ENCODE results near the gene INO80. TPM values are rescaled to one million over a fixed set of nuclear protein-coding genes. Genes with fewer than 3 reads are reported as not detected.

Gene INO80
- total and polyA plus RNA-seq, 2 donors (not counting 1 experiment from before 2014, with no cell fraction given), result 16.3 to 55.7 TPM

DNA sequence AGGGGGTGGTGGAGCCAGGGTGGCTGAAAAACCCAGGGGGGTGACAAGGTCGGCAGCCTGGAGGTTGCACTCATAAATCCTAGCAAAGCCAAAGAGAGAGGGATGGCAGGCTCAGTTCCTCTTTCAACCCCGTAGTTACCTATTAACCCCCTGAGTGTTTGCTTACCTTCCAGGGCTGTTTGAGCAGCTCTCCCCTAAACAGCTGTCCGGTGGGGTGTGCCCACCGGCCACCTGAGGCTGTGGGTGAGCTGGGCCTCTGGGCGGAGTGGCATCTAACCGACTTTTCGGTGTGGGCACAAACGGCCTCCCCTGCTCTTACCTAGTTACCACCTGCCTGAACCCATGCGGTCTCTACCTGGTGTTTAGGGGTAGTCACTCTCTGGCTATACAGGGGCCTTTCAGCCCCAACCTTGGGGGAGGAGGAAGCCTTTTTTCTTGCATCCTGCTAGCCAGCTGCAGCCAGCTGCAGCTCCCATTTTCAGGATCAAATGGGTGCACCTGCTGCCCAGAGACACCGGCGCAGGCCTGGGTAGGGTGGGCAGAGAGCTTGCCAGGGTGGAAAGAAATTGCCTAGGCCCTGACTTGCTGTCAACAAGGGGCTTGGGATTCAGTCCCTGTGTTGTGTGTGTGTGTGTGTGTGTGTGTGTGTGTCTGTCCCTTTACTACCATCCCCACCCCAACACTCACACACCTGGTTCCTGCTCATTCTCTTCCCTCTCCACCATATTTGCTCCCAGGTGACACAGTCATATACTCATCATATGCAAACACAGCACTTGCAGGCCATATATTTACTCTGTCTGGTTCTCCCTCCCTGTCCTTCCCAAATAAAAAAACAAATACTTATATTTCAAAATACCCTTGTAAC lies 183.2 kb downstream of the INO80 start:
- Mint-ChIP-seq H3K27ac (no peak overlapping the region), H3K27me3 (peaks cover 45% of the 10 kb centered on the region), H3K4me3 (no peak overlapping the region), H3K4me1 (peaks cover 32% of the 10 kb centered on the region), H3K9me3 (ENCODE audit: insufficient read depth) (no peaks in the 10 kb centered on the region)
- peaks cover 0 to 10% (median 0%) of the 10 kb centered on the region in 3 donors for H3K9me3 ChIP-seq (ENCODE audit: control extremely low read depth in 1 of 3, control insufficient read depth in 2 of 3, insufficient read depth in 1 of 3, low read length in 2 of 3)
- H3K9ac ChIP-seq (ENCODE audit: low read length), result no peak overlapping the region
- no peak overlapping the region for H3K27ac ChIP-seq (ENCODE audit: low read length in 2 of 2)
- CTCF ChIA-PET, result interaction anchor here (7.7 kb wide), 1 partner anchor 8 kb away, joined by 67 read pairs; no protein-coding TSS in a partner anchor
- no peaks in the 10 kb centered on the region for H3K36me3 ChIP-seq (replicated peaks in 1 of 2; ENCODE audit: control extremely low read depth in 1 of 2, control insufficient read depth in 1 of 2, extremely low read depth in 1 of 2, insufficient read depth in 2 of 2, low read length in 1 of 2)
- POLR2A ChIA-PET, result interaction anchor here (0.6 kb wide), 1 partner anchor 19 kb away, joined by 4 read pairs; no protein-coding TSS in a partner anchor
- no peak overlapping the region for H3K4me3 ChIP-seq (ENCODE audit: control extremely low read depth in 1 of 5, extremely low read depth in 1 of 5, insufficient read depth in 1 of 5, low read depth in 2 of 5, low read length in 4 of 5)
- no peak overlapping the region for H3K4me2 ChIP-seq (replicated peaks; ENCODE audit: low read depth, low read length, poor library complexity, severe bottlenecking)
- H2AFZ ChIP-seq (ENCODE audit: insufficient read depth, low read depth, low read length, poor library complexity, severe bottlenecking), result no peak overlapping the region
- peaks cover 0 to 54% (median 30%) of the 10 kb centered on the region in 4 experiments for H3K27me3 ChIP-seq (replicated peaks in 1 of 4; ENCODE audit: control extremely low read depth in 1 of 4, control insufficient read depth in 3 of 4, insufficient read depth in 4 of 4, low read length in 3 of 4)
- no peaks in the 10 kb centered on the region for H3K79me2 ChIP-seq (ENCODE audit: control insufficient read depth, insufficient read depth, low read length)
- H4K20me1 ChIP-seq (ENCODE audit: control insufficient read depth, insufficient read depth, low read length, poor library complexity, severe bottlenecking), result peaks cover 19% of the 10 kb centered on the region
- 52% methylated on average over 6 of the region's 11 CpGs for WGBS (ENCODE audit: insufficient coverage)
- ATAC-seq (ENCODE audit: low read depth) (no peak), DNase-seq (no peak)
- TF ChIP-seq, protein P1, sequence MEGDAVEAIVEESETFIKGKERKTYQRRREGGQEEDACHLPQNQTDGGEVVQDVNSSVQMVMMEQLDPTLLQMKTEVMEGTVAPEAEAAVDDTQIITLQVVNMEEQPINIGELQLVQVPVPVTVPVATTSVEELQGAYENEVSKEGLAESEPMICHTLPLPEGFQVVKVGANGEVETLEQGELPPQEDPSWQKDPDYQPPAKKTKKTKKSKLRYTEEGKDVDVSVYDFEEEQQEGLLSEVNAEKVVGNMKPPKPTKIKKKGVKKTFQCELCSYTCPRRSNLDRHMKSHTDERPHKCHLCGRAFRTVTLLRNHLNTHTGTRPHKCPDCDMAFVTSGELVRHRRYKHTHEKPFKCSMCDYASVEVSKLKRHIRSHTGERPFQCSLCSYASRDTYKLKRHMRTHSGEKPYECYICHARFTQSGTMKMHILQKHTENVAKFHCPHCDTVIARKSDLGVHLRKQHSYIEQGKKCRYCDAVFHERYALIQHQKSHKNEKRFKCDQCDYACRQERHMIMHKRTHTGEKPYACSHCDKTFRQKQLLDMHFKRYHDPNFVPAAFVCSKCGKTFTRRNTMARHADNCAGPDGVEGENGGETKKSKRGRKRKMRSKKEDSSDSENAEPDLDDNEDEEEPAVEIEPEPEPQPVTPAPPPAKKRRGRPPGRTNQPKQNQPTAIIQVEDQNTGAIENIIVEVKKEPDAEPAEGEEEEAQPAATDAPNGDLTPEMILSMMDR (IDR thresholded peaks at IDR 0.05), result no peak
- TF ChIP-seq EZH2 (IDR thresholded peaks at IDR 0.05; ENCODE audit: borderline replicate concordance, insufficient read depth, low read depth, low read length, poor library complexity, severe bottlenecking), result no peak
- peaks cover 31 to 39% of the 10 kb centered on the region in 2 donors for H3K4me1 ChIP-seq (ENCODE audit: control insufficient read depth in 2 of 2, insufficient read depth in 2 of 2, low read length in 2 of 2)
- intact Hi-C loops (cut with micrococcal nuclease), result no loop called here

DNA sequence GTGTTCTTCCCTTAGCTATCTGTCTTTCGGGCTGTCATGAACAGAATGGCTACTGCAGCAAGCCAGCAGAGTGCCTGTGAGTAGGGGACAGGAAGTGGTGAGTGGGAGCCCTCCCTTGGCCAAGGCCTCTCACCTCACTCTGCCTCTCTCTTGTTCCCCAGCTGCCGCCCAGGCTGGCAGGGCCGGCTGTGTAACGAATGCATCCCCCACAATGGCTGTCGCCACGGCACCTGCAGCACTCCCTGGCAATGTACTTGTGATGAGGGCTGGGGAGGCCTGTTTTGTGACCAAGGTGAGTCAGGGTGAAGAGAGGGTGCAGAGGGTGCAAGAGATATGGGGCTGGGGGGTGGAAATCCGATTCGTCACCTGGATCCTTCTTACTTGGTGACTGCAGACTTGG lies 183.9 kb downstream of the INO80 start:
- H3K27me3 Mint-ChIP-seq, result peaks cover 47% of the 10 kb centered on the region
- H3K9me3 ChIP-seq (ENCODE audit: control extremely low read depth in 1 of 3, control insufficient read depth in 2 of 3, insufficient read depth in 1 of 3, low read length in 2 of 3), result peaks cover 0 to 15% (median 0%) of the 10 kb centered on the region in 3 donors
- no peak overlapping the region for H3K27ac Mint-ChIP-seq
- H3K79me2 ChIP-seq (ENCODE audit: control insufficient read depth, insufficient read depth, low read length), result no peaks in the 10 kb centered on the region
- H3K9me3 Mint-ChIP-seq (ENCODE audit: insufficient read depth), result no peaks in the 10 kb centered on the region
- WGBS (ENCODE audit: insufficient coverage), result 52% methylated on average over 7 of the region's 8 CpGs
- H3K27me3 ChIP-seq (replicated peaks in 1 of 4; ENCODE audit: control extremely low read depth in 1 of 4, control insufficient read depth in 3 of 4, insufficient read depth in 4 of 4, low read length in 3 of 4), result peaks cover 0 to 61% (median 35%) of the 10 kb centered on the region in 4 experiments
- no peak overlapping the region for H2AFZ ChIP-seq (ENCODE audit: insufficient read depth, low read depth, low read length, poor library complexity, severe bottlenecking)
- ATAC-seq (ENCODE audit: low read depth), result no peak
- no peak overlapping the region for H3K4me2 ChIP-seq (replicated peaks; ENCODE audit: low read depth, low read length, poor library complexity, severe bottlenecking)
- H3K36me3 ChIP-seq (replicated peaks in 1 of 2; ENCODE audit: control extremely low read depth in 1 of 2, control insufficient read depth in 1 of 2, extremely low read depth in 1 of 2, insufficient read depth in 2 of 2, low read length in 1 of 2), result no peaks in the 10 kb centered on the region
- H3K4me1 Mint-ChIP-seq, result peaks cover 35% of the 10 kb centered on the region
- peaks cover 20% of the 10 kb centered on the region for H4K20me1 ChIP-seq (ENCODE audit: control insufficient read depth, insufficient read depth, low read length, poor library complexity, severe bottlenecking)
- H3K4me1 ChIP-seq (ENCODE audit: control insufficient read depth in 2 of 2, insufficient read depth in 2 of 2, low read length in 2 of 2), result peaks cover 38 to 46% of the 10 kb centered on the region in 2 donors
- ChIA-PET CTCF (interaction anchor here (0.7 to 10.7 kb wide), 4 partner anchors 9 to 27 kb away, joined by 3 to 84 read pairs (median 36); no protein-coding TSS in a partner anchor), POLR2A (no interaction called here)
- no peak overlapping the region for H3K9ac ChIP-seq (ENCODE audit: low read length)
- no peak overlapping the region for H3K27ac ChIP-seq (ENCODE audit: low read length in 2 of 2)
- no peak for DNase-seq
- TF ChIP-seq, protein P1 (IDR thresholded peaks at IDR 0.05), result no peak
- no peak for TF ChIP-seq EZH2 (IDR thresholded peaks at IDR 0.05; ENCODE audit: borderline replicate concordance, insufficient read depth, low read depth, low read length, poor library complexity, severe bottlenecking)
- intact Hi-C loops (cut with micrococcal nuclease), result no loop called here
- H3K4me3 ChIP-seq (ENCODE audit: control extremely low read depth in 1 of 5, extremely low read depth in 1 of 5, insufficient read depth in 1 of 5, low read depth in 2 of 5, low read length in 4 of 5), result no peak overlapping the region
- H3K4me3 Mint-ChIP-seq, result peak overlapping the region; percentile 26

Data from B cell (primary cell).